Transverse colon (tissue), 4 donors: Measurements from ENCODE around the gene S100A5. TPM values are rescaled to one million over a fixed set of nuclear protein-coding genes. Genes with fewer than 3 reads are reported as not detected.

ENCODE experiments used
- DNase-seq: peaks from one replicate; pipeline ENCODE4 v3.0.0-alpha.2; 2019
- H3K27ac ChIP-seq, 4 donors: fragments of 200-600 bp; sonication (generic); 2 replicates each; pipeline ENCODE4 v1.5.1; 2016 to 2018; ENCODE audit warnings: inconsistent platforms in 4 of 4
- H3K27me3 ChIP-seq: fragments of 200-600 bp; sonication (generic); 2 replicates; pipeline ENCODE4 v1.5.1; 2017; ENCODE audit warnings: inconsistent platforms
- H3K36me3 ChIP-seq, 4 donors: fragments of 200-600 bp; sonication (generic); 2 replicates each; pipeline ENCODE4 v1.5.1; 2017 to 2019; ENCODE audit warnings: inconsistent platforms in 4 of 4
- H3K4me1 ChIP-seq, 4 donors: fragments of 200-600 bp; sonication (generic); 2 replicates each; pipeline ENCODE4 v1.5.1; 2017 to 2020; ENCODE audit warnings: inconsistent platforms in 4 of 4
- H3K4me3 ChIP-seq, 4 donors: fragments of 200-600 bp; sonication (generic); 1 replicate in 1 of 4; 2 replicates in 3 of 4; pipeline versions ENCODE4 v1.5.1 to v1.6.1; 2017 to 2019; ENCODE audit warnings: inconsistent platforms in 4 of 4
- H3K9me3 ChIP-seq, 2 donors: fragments of 200-600 bp; sonication (generic); 2 replicates each; pipeline ENCODE4 v1.5.1; 2017 to 2019; ENCODE audit warnings: inconsistent platforms in 2 of 2
- EP300 ChIP-seq: sonication (generic); formaldehyde crosslinking; IDR thresholded peaks from one replicate; pipeline ENCODE4 v1.6.1; 2017; ENCODE audit warnings: antibody characterized with exemption, low read depth
- POLR2A ChIP-seq: fragments of 450-650 bp; IDR thresholded peaks from one replicate; pipeline ENCODE4 v1.6.1; 2016; ENCODE audit warnings: antibody characterized with exemption, mild to moderate bottlenecking, moderate library complexity
- POLR2AphosphoS5 ChIP-seq, 3 donors: sonication (generic); formaldehyde crosslinking; IDR thresholded peaks; one replicate each; pipeline ENCODE4 v1.6.1; 2016; ENCODE audit warnings: antibody characterized with exemption in 3 of 3
- WGBS, 2 donors: methylation state at CpG; one replicate each; pipeline ENCODE4 v1.1.5; 2018; ENCODE audit warnings: low coverage in 1 of 2; 5-methylcytosine and 5-hydroxymethylcytosine counted together
- in situ Hi-C, 4 donors: fragments of 200-750 bp; cut with MboI; loops; one replicate each; pipeline versions ENCODE4 v1.15.0 to v1.15.1; 2017; ENCODE audit warnings: low sequenced_read_pairs in 3 of 4, low pct_ligation_motif_present in 1 of 4, low pct_unique_long_range_greater_than_20kb in 1 of 4
- intact Hi-C: fragments of 100-400 bp; cut with DNase I; formaldehyde crosslinking; loops from one replicate; pipeline ENCODE4 v1.15.1; 2023; ENCODE audit warnings: low total_unique reads
- total RNA-seq, 4 donors: library from RNA; depleted of rRNA; stranded (reverse); fragments of >200 nt; gene quantifications; one replicate each; pipeline ENCODE4 v1.1.0, GENCODE V29; 2016
- TF ChIP-seq, protein P1 (sequence below), 5 experiments: fragments of 200-600 bp in 3 of 5; fragments of 450-650 bp in 2 of 5; sonication (generic) in 3 of 5; IDR thresholded peaks; 1 replicate in 2 of 5; 2 replicates in 3 of 5; pipeline ENCODE4 v1.5.1; 2016 to 2017; ENCODE audit warnings: antibody characterized with exemption in 5 of 5, inconsistent platforms in 3 of 5, mild to moderate bottlenecking in 2 of 5, moderate library complexity in 1 of 5

S100A5 gene
- total RNA-seq, 4 donors from 2014 or later, result not detected

DNA sequence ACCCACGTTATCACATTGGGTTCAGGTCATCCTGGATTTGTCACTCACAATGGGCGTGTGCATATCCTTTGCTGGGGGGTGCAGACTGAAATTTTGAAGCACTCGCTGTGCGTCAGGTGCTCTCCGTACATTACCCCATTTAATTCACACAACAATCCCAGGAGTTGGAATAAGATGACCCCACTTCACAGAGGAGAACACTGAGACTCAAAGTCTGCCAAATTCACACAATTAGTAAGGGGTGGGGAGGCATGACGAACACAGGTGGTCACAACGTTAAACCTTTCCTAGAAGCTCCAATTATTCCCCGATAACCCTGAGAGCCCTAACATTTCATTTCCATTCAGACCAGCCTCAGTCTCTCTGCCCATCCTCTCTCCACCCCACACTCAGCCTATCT, 28.7 kb upstream of the S100A5 start:
- Histone ChIP-seq H3K4me1 (peaks cover 34 to 59% (median 40%) of the 10 kb centered on the region in 4 donors), H3K4me3 (no peak overlapping the region), H3K9me3 (no peaks in the 10 kb centered on the region), H3K27ac (no peak overlapping the region), H3K36me3 (no peaks in the 10 kb centered on the region), H3K27me3 (no peaks in the 10 kb centered on the region)
- no peak for TF ChIP-seq EP300
- TF ChIP-seq POLR2AphosphoS5 (IDR thresholded peaks at IDR 0.05), result no peak
- no peak for TF ChIP-seq POLR2A
- intact Hi-C loops, result loop anchor here (5.0 kb wide), 1 partner anchor 57 kb away; no protein-coding TSS in a partner anchor
- WGBS, 2 donors, result 60 to 85% methylated on average over 1 to 8 of the region's 8 CpGs
- in situ Hi-C loops, result loop anchor here in 2 of 4 donors (5.0 kb wide), 1 partner anchor 57 kb away; no protein-coding TSS in a partner anchor
- DNase-seq, result no peak

DNA sequence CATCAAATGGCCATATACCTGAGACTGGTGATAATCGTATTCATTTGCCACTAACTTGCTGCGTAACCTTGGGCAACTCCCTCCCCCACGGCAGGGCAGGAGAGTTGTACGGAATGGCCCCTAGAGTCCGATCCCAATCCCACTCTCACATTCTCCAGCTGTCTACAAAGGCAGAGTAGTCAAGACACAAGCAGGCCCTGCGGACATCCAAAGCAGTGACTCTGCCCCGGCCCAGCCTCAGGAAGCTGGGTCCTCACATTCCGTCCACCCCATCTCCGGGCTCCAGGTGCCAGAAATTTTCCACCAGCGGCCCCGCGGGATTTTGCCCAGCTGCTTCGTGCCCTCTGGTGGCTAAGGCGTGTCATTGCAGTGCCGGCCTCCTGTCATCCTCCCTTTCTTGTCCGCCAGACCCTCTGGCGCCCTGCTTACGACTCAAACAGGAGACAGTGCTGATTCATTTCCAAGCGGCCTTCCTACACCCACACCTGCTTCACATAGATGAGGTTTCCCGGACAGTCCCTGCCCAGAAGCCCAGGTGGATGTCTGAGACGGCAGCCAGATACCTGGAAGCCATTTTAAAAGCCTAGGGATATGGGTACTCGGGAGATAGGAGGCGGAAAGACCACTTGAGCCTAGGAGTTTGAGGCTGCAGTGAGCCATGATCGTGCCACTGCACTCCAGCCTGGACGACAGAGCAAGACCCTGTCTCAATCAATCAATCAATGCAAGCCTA, 27.8 kb upstream of the S100A5 start:
- 8% methylated on average over 25 of the region's 25 CpGs; no CpG with 5 or more reads in 1 of the 2 donors for WGBS, 2 donors
- peak; percentile 92 for DNase-seq
- in situ Hi-C loops, result loop anchor here in 2 of 4 donors (5.0 kb wide), 1 partner anchor 56 kb away; no protein-coding TSS in a partner anchor

DNA sequence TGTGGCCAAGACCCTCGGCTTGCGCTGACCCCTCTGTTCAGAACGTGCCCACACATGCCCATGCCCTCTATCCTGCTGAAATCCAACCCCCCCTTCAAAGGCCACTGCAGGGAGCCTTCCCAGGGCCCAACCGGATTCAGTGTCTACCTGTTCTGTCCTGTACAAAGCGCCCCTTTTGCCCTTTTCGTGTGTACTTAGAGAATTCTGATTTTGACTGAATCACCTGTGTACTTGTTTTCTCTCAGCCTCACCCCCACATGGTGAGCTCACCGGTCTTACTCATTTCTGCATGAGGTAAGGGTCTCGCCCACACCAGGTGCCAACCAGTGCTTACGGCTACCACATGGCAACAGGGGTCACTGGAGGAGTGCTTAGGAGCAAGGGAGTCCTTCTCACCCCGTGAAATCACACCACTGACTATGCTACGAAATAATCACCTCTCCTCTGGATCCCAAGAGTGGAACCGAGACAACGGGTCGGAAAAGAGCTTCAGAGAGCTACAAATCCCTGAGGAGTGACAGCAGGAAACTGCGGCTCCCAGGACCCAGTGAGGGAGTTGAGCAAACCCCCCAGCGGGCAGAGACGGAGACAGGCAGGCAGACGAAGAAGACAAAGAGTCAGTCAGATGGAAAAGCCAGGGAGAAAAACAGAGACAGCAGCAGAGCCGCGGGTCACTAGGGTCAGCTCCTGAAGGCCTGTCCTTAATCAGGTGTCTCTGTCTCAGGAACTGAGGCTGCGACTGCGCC, 27.1 kb upstream of the S100A5 start:
- WGBS, 2 donors, result 79 to 86% methylated on average over 10 to 22 of the region's 22 CpGs
- H3K9me3 ChIP-seq, result no peaks in the 10 kb centered on the region
- peak overlapping the region in 2 of 4 donors; percentile 8 to 34 for H3K4me3 ChIP-seq
- in situ Hi-C loops, result loop anchor here in 2 of 4 donors (5.0 kb wide), 1 partner anchor 55 kb away; no protein-coding TSS in a partner anchor
- intact Hi-C loops, result loop anchor here (1.0 to 5.0 kb wide), 2 partner anchors 34 to 55 kb away; no protein-coding TSS in a partner anchor
- TF ChIP-seq POLR2A (no peak), POLR2AphosphoS5 (IDR thresholded peaks at IDR 0.05) (no peak), EP300 (no peak)
- no peaks in the 10 kb centered on the region for H3K27me3 ChIP-seq
- DNase-seq, result no peak
- H3K36me3 ChIP-seq, result no peaks in the 10 kb centered on the region
- peak overlapping the region; percentile 93 to 97 (median 94) for H3K27ac ChIP-seq
- H3K4me1 ChIP-seq, result peaks cover 33 to 50% (median 38%) of the 10 kb centered on the region in 4 donors

More for the DNA sequence above, 27.8 kb upstream of the S100A5 start:
- intact Hi-C loops, result loop anchor here (1.0 to 5.0 kb wide), 2 partner anchors 35 to 56 kb away; no protein-coding TSS in a partner anchor
- no peaks in the 10 kb centered on the region for H3K9me3 ChIP-seq
- H3K27me3 ChIP-seq, result no peaks in the 10 kb centered on the region
- TF ChIP-seq POLR2A (peak; percentile 32), EP300 (no peak), POLR2AphosphoS5 (IDR thresholded peaks at IDR 0.05) (peak in 2 of 3 donors; percentile 44 to 51)
- TF ChIP-seq, protein P1, sequence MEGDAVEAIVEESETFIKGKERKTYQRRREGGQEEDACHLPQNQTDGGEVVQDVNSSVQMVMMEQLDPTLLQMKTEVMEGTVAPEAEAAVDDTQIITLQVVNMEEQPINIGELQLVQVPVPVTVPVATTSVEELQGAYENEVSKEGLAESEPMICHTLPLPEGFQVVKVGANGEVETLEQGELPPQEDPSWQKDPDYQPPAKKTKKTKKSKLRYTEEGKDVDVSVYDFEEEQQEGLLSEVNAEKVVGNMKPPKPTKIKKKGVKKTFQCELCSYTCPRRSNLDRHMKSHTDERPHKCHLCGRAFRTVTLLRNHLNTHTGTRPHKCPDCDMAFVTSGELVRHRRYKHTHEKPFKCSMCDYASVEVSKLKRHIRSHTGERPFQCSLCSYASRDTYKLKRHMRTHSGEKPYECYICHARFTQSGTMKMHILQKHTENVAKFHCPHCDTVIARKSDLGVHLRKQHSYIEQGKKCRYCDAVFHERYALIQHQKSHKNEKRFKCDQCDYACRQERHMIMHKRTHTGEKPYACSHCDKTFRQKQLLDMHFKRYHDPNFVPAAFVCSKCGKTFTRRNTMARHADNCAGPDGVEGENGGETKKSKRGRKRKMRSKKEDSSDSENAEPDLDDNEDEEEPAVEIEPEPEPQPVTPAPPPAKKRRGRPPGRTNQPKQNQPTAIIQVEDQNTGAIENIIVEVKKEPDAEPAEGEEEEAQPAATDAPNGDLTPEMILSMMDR (IDR thresholded peaks at IDR 0.05), result peak; percentile 99 to 100 (median 99)
- H3K27ac ChIP-seq, result peak overlapping the region; percentile 93 to 97 (median 94)
- H3K4me1 ChIP-seq, result peaks cover 34 to 58% (median 40%) of the 10 kb centered on the region in 4 donors
- peak overlapping the region in 2 of 4 donors; percentile 8 to 34 for H3K4me3 ChIP-seq
- no peaks in the 10 kb centered on the region for H3K36me3 ChIP-seq

DNA sequence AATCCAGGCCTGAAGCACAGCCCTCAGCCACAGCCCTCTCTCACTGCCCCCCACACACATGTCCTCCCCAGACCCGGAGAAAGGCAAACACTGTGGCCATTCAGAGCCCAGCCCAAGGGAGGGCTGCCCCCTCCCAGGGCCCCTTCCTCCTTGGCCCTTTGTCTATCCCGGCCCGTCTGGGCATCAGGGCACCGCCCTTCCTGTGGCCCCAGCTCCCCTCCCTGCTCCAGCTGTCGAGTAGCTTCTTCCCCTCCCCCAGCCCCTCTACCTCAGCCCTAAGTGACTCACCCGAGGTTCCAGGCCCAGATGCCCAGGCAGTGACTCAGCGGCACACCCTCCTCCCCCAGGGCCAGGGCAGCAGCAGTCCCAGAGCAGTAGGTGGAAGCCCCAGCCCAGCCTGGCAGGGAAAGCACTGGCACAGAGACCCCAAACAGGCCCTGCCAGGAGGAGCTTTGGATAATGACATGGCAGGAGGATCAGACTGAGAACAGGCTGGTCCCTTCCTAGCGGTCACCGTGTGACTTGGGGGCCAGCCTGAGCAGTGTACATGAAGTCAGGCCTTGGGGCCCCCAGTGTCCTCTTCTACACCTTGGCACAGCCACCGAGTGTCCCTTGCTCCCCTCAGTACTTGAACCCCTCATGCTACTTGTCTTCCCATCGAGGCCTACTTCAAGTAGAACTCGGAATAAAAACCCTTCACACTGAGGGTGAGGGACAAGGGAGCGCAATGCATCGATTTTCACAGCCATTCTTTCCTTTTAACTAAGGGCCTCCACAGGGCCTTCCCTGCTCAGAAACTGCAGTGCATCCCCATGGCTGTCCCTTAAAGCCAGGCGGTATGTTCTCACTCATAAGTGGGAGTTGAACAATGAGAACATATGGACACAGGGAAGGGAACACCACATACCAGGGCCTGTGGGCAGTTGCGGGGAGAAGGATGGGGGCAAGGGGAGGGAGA, 26.0 kb upstream of the S100A5 start:
- Histone ChIP-seq H3K27ac (peak overlapping the region; percentile 93 to 97 (median 94)), H3K27me3 (no peaks in the 10 kb centered on the region), H3K4me3 (no peak overlapping the region), H3K9me3 (no peaks in the 10 kb centered on the region), H3K4me1 (peaks cover 30 to 43% (median 35%) of the 10 kb centered on the region in 4 donors), H3K36me3 (no peaks in the 10 kb centered on the region)
- peak; percentile 97 for DNase-seq
- in situ Hi-C loops, result loop anchor here in 2 of 4 donors (5.0 kb wide), 1 partner anchor 54 kb away; no protein-coding TSS in a partner anchor
- intact Hi-C loops, result loop anchor here (5.0 kb wide), 1 partner anchor 54 kb away; no protein-coding TSS in a partner anchor
- WGBS, 2 donors, result 38 to 92% methylated on average over 5 to 16 of the region's 16 CpGs
- TF ChIP-seq POLR2A (peak; percentile 92), POLR2AphosphoS5 (IDR thresholded peaks at IDR 0.05) (peak; percentile 92 to 94 (median 94)), EP300 (peak; percentile 84)
- TF ChIP-seq, protein P1 (IDR thresholded peaks at IDR 0.05), result no peak
